Measurements from ENCODE around the gene FRMD1. TPM values are rescaled to one million over a fixed set of nuclear protein-coding genes. Genes with fewer than 3 reads are reported as not detected.
A peak's percentile ranks its signal among the peaks of the same experiment; 100 is the strongest.

FRMD1 gene
- total and polyA plus RNA-seq, 2 donors: 0.03 to 0.21 TPM

GRCh38 chr6:168038576-168039140 lies 40.4 kb downstream of the FRMD1 start:
- WGBS: 95% methylated on average over 13 of the region's 13 CpGs
- Histone ChIP-seq H3K4me1 (ENCODE audit: insufficient read depth) (no peaks in the 10 kb centered on the region), H3K36me3 (ENCODE audit: insufficient read depth) (no peaks in the 10 kb centered on the region), H3K4me3 (ENCODE audit: low read depth, low read length) (no peak overlapping the region), H3K27ac (ENCODE audit: low read depth) (no peak overlapping the region)
- DNase-seq (ENCODE audit: extremely low spot score): no peak

GRCh38 chr6:168037856-168038255 lies 41.2 kb downstream of the FRMD1 start:
- WGBS: 77% methylated on average over 5 of the region's 5 CpGs
- no peak for DNase-seq (ENCODE audit: extremely low spot score)
- no peak overlapping the region for H3K4me3 ChIP-seq (ENCODE audit: low read depth, low read length)
- H3K27ac ChIP-seq (ENCODE audit: low read depth): no peak overlapping the region
- no peaks in the 10 kb centered on the region for H3K4me1 ChIP-seq (ENCODE audit: insufficient read depth)
- H3K36me3 ChIP-seq (ENCODE audit: insufficient read depth): no peaks in the 10 kb centered on the region

GRCh38 chr6:168037242-168037641 lies 41.8 kb downstream of the FRMD1 start:
- no peak for DNase-seq (ENCODE audit: extremely low spot score)
- Histone ChIP-seq H3K4me3 (ENCODE audit: low read depth, low read length) (no peak overlapping the region), H3K4me1 (ENCODE audit: insufficient read depth) (no peaks in the 10 kb centered on the region), H3K36me3 (ENCODE audit: insufficient read depth) (no peaks in the 10 kb centered on the region), H3K27ac (ENCODE audit: low read depth) (no peak overlapping the region)
- 82% methylated on average over 6 of the region's 6 CpGs for WGBS

GRCh38 chr6:168035661-168036545 lies 43.1 kb downstream of the FRMD1 start:
- 15% methylated on average over 29 of the region's 29 CpGs for WGBS
- Histone ChIP-seq H3K36me3 (ENCODE audit: insufficient read depth) (no peaks in the 10 kb centered on the region), H3K4me1 (ENCODE audit: insufficient read depth) (no peaks in the 10 kb centered on the region), H3K4me3 (ENCODE audit: low read depth, low read length) (peak overlapping the region; percentile 31), H3K27ac (ENCODE audit: low read depth) (peak overlapping the region; percentile 53)
- DNase-seq (ENCODE audit: extremely low spot score): no peak

GRCh38 chr6:168035098-168035660 lies 43.8 kb downstream of the FRMD1 start:
- no peaks in the 10 kb centered on the region for H3K36me3 ChIP-seq (ENCODE audit: insufficient read depth)
- peak overlapping the region; percentile 53 for H3K27ac ChIP-seq (ENCODE audit: low read depth)
- 9% methylated on average over 45 of the region's 45 CpGs for WGBS
- peak overlapping the region; percentile 31 for H3K4me3 ChIP-seq (ENCODE audit: low read depth, low read length)
- DNase-seq (ENCODE audit: extremely low spot score): peak; percentile 35
- H3K4me1 ChIP-seq (ENCODE audit: insufficient read depth): no peaks in the 10 kb centered on the region

GRCh38 chr6:168034537-168034936 lies 44.5 kb downstream of the FRMD1 start:
- DNase-seq (ENCODE audit: extremely low spot score): no peak
- no peak overlapping the region for H3K4me3 ChIP-seq (ENCODE audit: low read depth, low read length)
- no peaks in the 10 kb centered on the region for H3K36me3 ChIP-seq (ENCODE audit: insufficient read depth)
- H3K27ac ChIP-seq (ENCODE audit: low read depth): no peak overlapping the region
- H3K4me1 ChIP-seq (ENCODE audit: insufficient read depth): no peaks in the 10 kb centered on the region
- WGBS: 90% methylated on average over 18 of the region's 18 CpGs

GRCh38 chr6:168033791-168034190 lies 45.2 kb downstream of the FRMD1 start:
- Histone ChIP-seq H3K4me1 (ENCODE audit: insufficient read depth) (no peaks in the 10 kb centered on the region), H3K36me3 (ENCODE audit: insufficient read depth) (no peaks in the 10 kb centered on the region), H3K27ac (ENCODE audit: low read depth) (no peak overlapping the region), H3K4me3 (ENCODE audit: low read depth, low read length) (no peak overlapping the region)
- 92% methylated on average over 12 of the region's 12 CpGs for WGBS
- no peak for DNase-seq (ENCODE audit: extremely low spot score)

- Histone ChIP-seq H3K4me3 (ENCODE audit: low read depth, low read length) (no peak overlapping the region), H3K4me1 (ENCODE audit: insufficient read depth) (no peaks in the 10 kb centered on the region), H3K27ac (ENCODE audit: low read depth) (no peak overlapping the region), H3K36me3 (ENCODE audit: insufficient read depth) (no peaks in the 10 kb centered on the region)
- 47% methylated on average over 12 of the region's 12 CpGs for WGBS
- no peak for DNase-seq (ENCODE audit: extremely low spot score)
Measured at GRCh38 chr6:168032005-168032760, 46.8 kb downstream of the FRMD1 start.

- H3K4me3 ChIP-seq (ENCODE audit: low read depth, low read length): no peak overlapping the region
- H3K36me3 ChIP-seq (ENCODE audit: insufficient read depth): no peaks in the 10 kb centered on the region
- no peak for DNase-seq (ENCODE audit: extremely low spot score)
- WGBS: 69% methylated on average over 14 of the region's 14 CpGs
- no peak overlapping the region for H3K27ac ChIP-seq (ENCODE audit: low read depth)
- no peaks in the 10 kb centered on the region for H3K4me1 ChIP-seq (ENCODE audit: insufficient read depth)
Measured at GRCh38 chr6:168031411-168031971, 47.5 kb downstream of the FRMD1 start.

- Histone ChIP-seq H3K4me1 (ENCODE audit: insufficient read depth) (no peaks in the 10 kb centered on the region), H3K27ac (ENCODE audit: low read depth) (no peak overlapping the region), H3K4me3 (ENCODE audit: low read depth, low read length) (no peak overlapping the region), H3K36me3 (ENCODE audit: insufficient read depth) (no peaks in the 10 kb centered on the region)
- DNase-seq (ENCODE audit: extremely low spot score): no peak
- WGBS: 77% methylated on average over 2 of the region's 2 CpGs
Measured at GRCh38 chr6:168030908-168031307, 48.1 kb downstream of the FRMD1 start.

- DNase-seq (ENCODE audit: extremely low spot score): no peak
- Histone ChIP-seq H3K4me3 (ENCODE audit: low read depth, low read length) (no peak overlapping the region), H3K36me3 (ENCODE audit: insufficient read depth) (no peaks in the 10 kb centered on the region), H3K4me1 (ENCODE audit: insufficient read depth) (no peaks in the 10 kb centered on the region), H3K27ac (ENCODE audit: low read depth) (no peak overlapping the region)
- 59% methylated on average over 5 of the region's 5 CpGs for WGBS
Measured at GRCh38 chr6:168030218-168030746, 48.7 kb downstream of the FRMD1 start.

GRCh38 chr6:168029459-168030217 lies 49.4 kb downstream of the FRMD1 start:
- no peak overlapping the region for H3K4me3 ChIP-seq (ENCODE audit: low read depth, low read length)
- DNase-seq (ENCODE audit: extremely low spot score): no peak
- H3K4me1 ChIP-seq (ENCODE audit: insufficient read depth): no peaks in the 10 kb centered on the region
- H3K36me3 ChIP-seq (ENCODE audit: insufficient read depth): no peaks in the 10 kb centered on the region
- no peak overlapping the region for H3K27ac ChIP-seq (ENCODE audit: low read depth)
- whole genome bisulfite sequencing: 81% methylated on average over 14 of the region's 14 CpGs
